ENCODE results near the gene NR2C2. TPM values are rescaled to one million over a fixed set of nuclear protein-coding genes. Genes with fewer than 3 reads are reported as not detected.

Gene NR2C2
- total RNA-seq, 4 donors from 2014 or later: 36.4 to 43.9 (median 40.8) TPM

GRCh38 chr3:15045667-15046066 lies 98.3 kb downstream of the NR2C2 start:
- WGBS: 67% methylated on average over 1 of the region's 1 CpG
- TF ChIP-seq EP300 (IDR thresholded peaks at IDR 0.05) (no peak), POLR2AphosphoS5 (IDR thresholded peaks at IDR 0.05) (no peak), POLR2A (IDR thresholded peaks at IDR 0.05; ENCODE audit: low read depth) (no peak), CTCF (IDR thresholded peaks at IDR 0.05) (no peak)
- intact Hi-C loops (cut with DNase I): no loop called here
- Histone ChIP-seq H3K4me3 (no peak overlapping the region), H3K9me3 (no peaks in the 10 kb centered on the region), H3K36me3 (peaks cover 31 to 98% (median 96%) of the 10 kb centered on the region in 4 donors), H3K27me3 (no peaks in the 10 kb centered on the region), H3K4me1 (peaks cover 0 to 4% (median 1%) of the 10 kb centered on the region in 4 donors), H3K27ac (replicated peaks in 1 of 4) (no peak overlapping the region)
- DNase-seq (ENCODE audit: extremely low spot score): no peak

DNA sequence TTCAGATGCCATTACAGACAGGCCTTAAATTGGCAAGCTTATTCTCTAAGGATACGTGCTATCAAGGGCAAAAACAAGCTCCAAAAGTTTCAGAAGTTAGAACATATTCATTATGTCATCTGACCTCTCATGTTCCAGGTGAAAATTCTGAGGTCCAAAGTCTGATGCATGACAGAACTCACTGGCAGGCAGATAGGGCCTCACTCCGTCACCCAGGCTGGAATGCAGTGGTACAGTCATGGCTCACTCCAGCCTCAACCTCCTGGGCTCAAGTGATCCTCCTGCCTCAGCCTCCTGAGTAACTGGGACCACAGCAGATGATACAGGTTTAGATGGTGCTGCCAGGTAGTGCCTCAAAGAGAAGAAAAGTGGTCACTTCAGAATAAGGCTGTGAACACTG lies 102.2 kb downstream of the NR2C2 start:
- Histone ChIP-seq H3K27ac (replicated peaks in 1 of 4) (no peak overlapping the region), H3K4me3 (no peak overlapping the region), H3K36me3 (peaks cover 19 to 95% (median 87%) of the 10 kb centered on the region in 4 donors), H3K4me1 (peaks cover 0 to 8% (median 0%) of the 10 kb centered on the region in 4 donors), H3K9me3 (no peaks in the 10 kb centered on the region), H3K27me3 (no peaks in the 10 kb centered on the region)
- TF ChIP-seq POLR2A (IDR thresholded peaks at IDR 0.05; ENCODE audit: low read depth): no peak
- no peak for TF ChIP-seq POLR2AphosphoS5 (IDR thresholded peaks at IDR 0.05)
- no peak for TF ChIP-seq CTCF (IDR thresholded peaks at IDR 0.05)
- no peak for TF ChIP-seq EP300 (IDR thresholded peaks at IDR 0.05)
- intact Hi-C loops (cut with DNase I): no loop called here
- WGBS: 83% methylated on average over 2 of the region's 2 CpGs
- no peak for DNase-seq (ENCODE audit: extremely low spot score)

GRCh38 chr3:15050405-15051092 lies 103.2 kb downstream of the NR2C2 start:
- 93% methylated on average over 3 of the region's 3 CpGs for WGBS
- H3K36me3 ChIP-seq: peaks cover 19 to 85% (median 80%) of the 10 kb centered on the region in 4 donors

GRCh38 chr3:15051531-15051930 lies 104.1 kb downstream of the NR2C2 start:
- H3K4me3 ChIP-seq: no peak overlapping the region
- no peak overlapping the region for H3K27ac ChIP-seq (replicated peaks in 1 of 4)
- intact Hi-C loops (cut with DNase I): loop anchor here (10.0 kb wide), 1 partner anchor 107 kb away; the partner anchor contains the start of gene NR2C2
- DNase-seq (ENCODE audit: extremely low spot score): no peak
- no peaks in the 10 kb centered on the region for H3K9me3 ChIP-seq
- TF ChIP-seq POLR2A (IDR thresholded peaks at IDR 0.05; ENCODE audit: low read depth): no peak
- TF ChIP-seq CTCF (IDR thresholded peaks at IDR 0.05): peak in 2 of 3 experiments; percentile 14 to 56
- 100% methylated on average over 1 of the region's 1 CpG for WGBS
- peaks cover 14 to 80% (median 75%) of the 10 kb centered on the region in 4 donors for H3K36me3 ChIP-seq
- peaks cover 0 to 8% (median 0%) of the 10 kb centered on the region in 4 donors for H3K4me1 ChIP-seq
- no peaks in the 10 kb centered on the region for H3K27me3 ChIP-seq

More at GRCh38 chr3:15050405-15051092, 103.2 kb downstream of the NR2C2 start:
- DNase-seq (ENCODE audit: extremely low spot score): no peak
- intact Hi-C loops (cut with DNase I): loop anchor here (10.0 kb wide), 1 partner anchor 106 kb away; the partner anchor contains the start of gene NR2C2
- no peaks in the 10 kb centered on the region for H3K27me3 ChIP-seq
- H3K4me3 ChIP-seq: no peak overlapping the region
- no peaks in the 10 kb centered on the region for H3K9me3 ChIP-seq
- TF ChIP-seq EP300 (IDR thresholded peaks at IDR 0.05) (no peak), CTCF (IDR thresholded peaks at IDR 0.05) (no peak), POLR2AphosphoS5 (IDR thresholded peaks at IDR 0.05) (no peak), POLR2A (IDR thresholded peaks at IDR 0.05; ENCODE audit: low read depth) (no peak)
- H3K27ac ChIP-seq (replicated peaks in 1 of 4): no peak overlapping the region
- H3K4me1 ChIP-seq: peaks cover 0 to 8% (median 0%) of the 10 kb centered on the region in 4 donors

All from esophagus muscularis mucosa (tissue), 4 donors.